BLaER1 treated with 17β-estradiol and CSF1 and Interleukin-3, amounts not matched to agents 10 nM and 100 nM (cell line): Measurements from ENCODE around the gene ZBTB37.
"Not testable (repeated sequence)": the region's sequence is repeated elsewhere in the genome, so short reads cannot be mapped to it uniquely, and the experiment has no call there.

ENCODE experiments used
- H3K27ac ChIP-seq, 11 experiments: shearing (Covaris generic); formaldehyde crosslinking; 2 replicates each; pipeline ENCODE4 v1.8.1; 2022
- H3K27me3 ChIP-seq, 11 experiments: shearing (Covaris generic); formaldehyde crosslinking; 2 replicates each; pipeline ENCODE4 v1.8.1; 2022
- H3K36me3 ChIP-seq, 11 experiments: shearing (Covaris generic); formaldehyde crosslinking; 2 replicates each; pipeline ENCODE4 v1.8.1; 2022
- H3K4me1 ChIP-seq, 10 experiments: shearing (Covaris generic); formaldehyde crosslinking; 2 replicates each; pipeline ENCODE4 v1.8.1; 2022
- H3K4me2 ChIP-seq, 11 experiments: shearing (Covaris generic); formaldehyde crosslinking; 2 replicates each; pipeline ENCODE4 v1.8.1; 2022
- H3K4me3 ChIP-seq, 10 experiments: shearing (Covaris generic); formaldehyde crosslinking; 2 replicates each; pipeline ENCODE4 v1.8.1; 2022
- H3K9ac ChIP-seq, 11 experiments: shearing (Covaris generic); formaldehyde crosslinking; 2 replicates each; pipeline ENCODE4 v1.8.1; 2022
- H3K9me3 ChIP-seq, 11 experiments: shearing (Covaris generic); formaldehyde crosslinking; replicated peaks in 1 of 11; 2 replicates each; pipeline ENCODE4 v1.8.1; 2022
- H4K20me1 ChIP-seq, 11 experiments: shearing (Covaris generic); formaldehyde crosslinking; 2 replicates each; pipeline ENCODE4 v1.8.1; 2022
- Cebpa-rat ChIP-seq, 11 experiments: shearing (Covaris generic); IDR thresholded peaks; 2 replicates each; pipeline ENCODE4 v1.8.1; 2022

The ZBTB37 gene

GRCh38 chr1:173914366-173914871 is 46.2 kb downstream of the ZBTB37 start:
- no peak overlapping the region for H3K27ac ChIP-seq
- H3K27me3 ChIP-seq, result no peaks in the 10 kb centered on the region
- H3K4me3 ChIP-seq, result no peak overlapping the region
- no peak overlapping the region for H3K4me2 ChIP-seq
- H4K20me1 ChIP-seq, result no peaks in the 10 kb centered on the region
- no peak for TF ChIP-seq Cebpa-rat (IDR thresholded peaks at IDR 0.05)
- no peaks in the 10 kb centered on the region for H3K36me3 ChIP-seq
- H3K9me3 ChIP-seq, result no peaks in the 10 kb centered on the region
- H3K4me1 ChIP-seq, result peaks cover 0 to 3% (median 0%) of the 10 kb centered on the region in 10 experiments; a peak in 1 of 20 replicates
- H3K9ac ChIP-seq, result no peak overlapping the region

GRCh38 chr1:173915596-173915995 is 47.4 kb downstream of the ZBTB37 start:
- Histone ChIP-seq H3K27me3 (no peaks in the 10 kb centered on the region), H3K4me3 (no peak overlapping the region)

GRCh38 chr1:173916667-173917066 is 48.5 kb downstream of the ZBTB37 start:
- no peak overlapping the region for H3K4me3 ChIP-seq
- no peak for TF ChIP-seq Cebpa-rat (IDR thresholded peaks at IDR 0.05)
- no peak overlapping the region for H3K27ac ChIP-seq
- no peaks in the 10 kb centered on the region for H3K36me3 ChIP-seq
- H3K27me3 ChIP-seq, result no peaks in the 10 kb centered on the region
- H3K4me1 ChIP-seq, result peaks cover 0 to 3% (median 0%) of the 10 kb centered on the region in 10 experiments; a peak in 1 of 20 replicates
- H3K9ac ChIP-seq, result no peak overlapping the region
- H3K4me2 ChIP-seq, result no peak overlapping the region
- H4K20me1 ChIP-seq, result no peaks in the 10 kb centered on the region
- H3K9me3 ChIP-seq, result no peaks in the 10 kb centered on the region

More at GRCh38 chr1:173915596-173915995, 47.4 kb downstream of the ZBTB37 start:
- peaks cover 0 to 3% (median 0%) of the 10 kb centered on the region in 10 experiments; a peak in 1 of 20 replicates for H3K4me1 ChIP-seq
- no peak overlapping the region for H3K27ac ChIP-seq
- no peaks in the 10 kb centered on the region for H4K20me1 ChIP-seq
- H3K9ac ChIP-seq, result no peak overlapping the region
- no peaks in the 10 kb centered on the region for H3K36me3 ChIP-seq
- H3K9me3 ChIP-seq, result no peaks in the 10 kb centered on the region
- TF ChIP-seq Cebpa-rat (IDR thresholded peaks at IDR 0.05), result no peak
- H3K4me2 ChIP-seq, result no peak overlapping the region

- Histone ChIP-seq H3K9me3 (no peaks in the 10 kb centered on the region), H3K27ac (no peak within 1 kb of the TSS), H3K4me1 (peaks cover 0 to 3% (median 0%) of the 10 kb centered on the region in 10 experiments; a peak in 1 of 20 replicates), H3K36me3 (no peaks in the 10 kb centered on the region), H4K20me1 (no peaks in the 10 kb centered on the region), H3K9ac (no peak within 1 kb of the TSS), H3K4me3 (no peak within 1 kb of the TSS), H3K4me2 (no peak within 1 kb of the TSS), H3K27me3 (no peaks in the 10 kb centered on the region)
- no peak for TF ChIP-seq Cebpa-rat (IDR thresholded peaks at IDR 0.05)
Measured at GRCh38 chr1:173917149-173917548, 49.0 kb downstream of the ZBTB37 start, which contains the start of gene SERPINC1. Gene SERPINC1, minus strand, starts transcription at chr1:173917327. Its CDS starts 68 bp downstream, at chr1:173917259.

- no peaks in the 10 kb centered on the region for H3K36me3 ChIP-seq
- TF ChIP-seq Cebpa-rat (IDR thresholded peaks at IDR 0.05), result no peak
- no peaks in the 10 kb centered on the region for H3K9me3 ChIP-seq
- no peak overlapping the region for H3K27ac ChIP-seq
- H3K4me2 ChIP-seq, result no peak overlapping the region
- H3K27me3 ChIP-seq, result no peaks in the 10 kb centered on the region
- no peaks in the 10 kb centered on the region for H4K20me1 ChIP-seq
- no peak overlapping the region for H3K4me3 ChIP-seq
- H3K4me1 ChIP-seq, result peaks cover 0 to 3% (median 0%) of the 10 kb centered on the region in 10 experiments; a peak in 1 of 20 replicates
- no peak overlapping the region for H3K9ac ChIP-seq
Measured at GRCh38 chr1:173917635-173918493, 49.7 kb downstream of the ZBTB37 start.

- Histone ChIP-seq H4K20me1 (no peaks in the 10 kb centered on the region), H3K4me2 (no peak overlapping the region), H3K4me3 (no peak overlapping the region), H3K4me1 (peaks cover 0 to 3% (median 0%) of the 10 kb centered on the region in 10 experiments; a peak in 1 of 20 replicates), H3K27me3 (no peaks in the 10 kb centered on the region), H3K27ac (no peak overlapping the region), H3K36me3 (no peaks in the 10 kb centered on the region), H3K9ac (no peak overlapping the region), H3K9me3 (no peaks in the 10 kb centered on the region)
- no peak for TF ChIP-seq Cebpa-rat (IDR thresholded peaks at IDR 0.05)
Measured at GRCh38 chr1:173920861-173921260, 52.7 kb downstream of the ZBTB37 start.

GRCh38 chr1:173925306-173926242 is 57.4 kb downstream of the ZBTB37 start:
- no peak overlapping the region for H3K4me3 ChIP-seq

GRCh38 chr1:173930541-173930940 is 62.4 kb downstream of the ZBTB37 start:
- H3K4me2 ChIP-seq, H3K27ac ChIP-seq, H3K4me3 ChIP-seq, H3K9ac ChIP-seq, H3K9me3 ChIP-seq, H3K27me3 ChIP-seq, H3K4me1 ChIP-seq, H4K20me1 ChIP-seq: not testable (repeated sequence)
- peaks cover 43 to 56% (median 52%) of the 10 kb centered on the region in 11 experiments for H3K36me3 ChIP-seq

More at GRCh38 chr1:173925306-173926242, 57.4 kb downstream of the ZBTB37 start:
- Histone ChIP-seq H3K36me3 (peaks cover 0 to 7% (median 5%) of the 10 kb centered on the region in 11 experiments; a peak in 9 of 22 replicates), H3K9ac (no peak overlapping the region), H3K4me1 (no peaks in the 10 kb centered on the region), H4K20me1 (no peaks in the 10 kb centered on the region; a peak in 1 of 22 replicates), H3K27me3 (no peaks in the 10 kb centered on the region), H3K9me3 (no peaks in the 10 kb centered on the region), H3K4me2 (no peak overlapping the region), H3K27ac (no peak overlapping the region)
- no peak for TF ChIP-seq Cebpa-rat (IDR thresholded peaks at IDR 0.05)

GRCh38 chr1:173934440-173934839 is 66.3 kb downstream of the ZBTB37 start:
- Histone ChIP-seq H3K27me3 (no peaks in the 10 kb centered on the region), H3K4me3 (no peak overlapping the region), H3K9ac (no peak overlapping the region), H3K4me1 (no peaks in the 10 kb centered on the region), H3K36me3 (peaks cover 80 to 93% (median 89%) of the 10 kb centered on the region in 11 experiments), H3K4me2 (no peak overlapping the region), H4K20me1 (peaks cover 0 to 30% (median 4%) of the 10 kb centered on the region in 11 experiments; a peak in 6 of 22 replicates), H3K9me3 (no peaks in the 10 kb centered on the region), H3K27ac (no peak overlapping the region)
- no peak for TF ChIP-seq Cebpa-rat (IDR thresholded peaks at IDR 0.05)
